GM19438 (cell line): ENCODE results near the gene TAF15.
A peak's percentile ranks its signal among the peaks of the same experiment; 100 is the strongest.

ENCODE experiments used
- ATAC-seq: cut with Tn5 transposase; IDR thresholded peaks from one replicate; pipeline ENCODE4 v1.9.1; 2021; ENCODE audit warnings: low read depth; ENCODE audit not compliant: unreplicated experiment

TAF15 gene

GRCh38 chr17:35868737-35869136 is 59.5 kb downstream of the TAF15 start, which contains the start of gene HEATR9:
HEATR9 (minus strand) TSS chr17:35868891; CDS start chr17:35868742, 149 bp downstream.
- no peak for ATAC-seq

- no peak for ATAC-seq
Observed at GRCh38 chr17:35870906-35871819, 61.9 kb downstream of the TAF15 start.

GRCh38 chr17:35872196-35872980 is 63.1 kb downstream of the TAF15 start:
- ATAC-seq = no peak

- no peak for ATAC-seq
Observed at GRCh38 chr17:35875072-35875799, 66.0 kb downstream of the TAF15 start.

- ATAC-seq = no peak
Observed at GRCh38 chr17:35875800-35876139, 66.5 kb downstream of the TAF15 start.

- no peak for ATAC-seq
Observed at GRCh38 chr17:35876534-35876933, 67.2 kb downstream of the TAF15 start.

GRCh38 chr17:35877345-35878029 is 68.2 kb downstream of the TAF15 start:
- ATAC-seq = no peak

GRCh38 chr17:35878361-35878760 is 69.1 kb downstream of the TAF15 start:
- no peak for ATAC-seq

- ATAC-seq = peak; percentile 88
Observed at GRCh38 chr17:35879773-35880654, 70.7 kb downstream of the TAF15 start, which contains the start of gene CCL5. CCL5 (minus strand) TSS chr17:35880360.

GRCh38 chr17:35889241-35889640 is 80.0 kb downstream of the TAF15 start:
- no peak for ATAC-seq

GRCh38 chr17:35889818-35890773 is 80.8 kb downstream of the TAF15 start:
- no peak for ATAC-seq

GRCh38 chr17:35890774-35891155 is 81.5 kb downstream of the TAF15 start:
- ATAC-seq = no peak

- ATAC-seq = no peak
Observed at GRCh38 chr17:35891269-35891668, 82.0 kb downstream of the TAF15 start.

- ATAC-seq = no peak
Observed at GRCh38 chr17:35892091-35893035, 83.1 kb downstream of the TAF15 start.

- no peak for ATAC-seq
Observed at GRCh38 chr17:35893751-35894150, 84.5 kb downstream of the TAF15 start.

- ATAC-seq = no peak
Observed at GRCh38 chr17:35894206-35894605, 84.9 kb downstream of the TAF15 start.
